Upper lobe of left lung (tissue), 6 donors: ENCODE data around the gene SERPINB1. TPM values are rescaled to one million over a fixed set of nuclear protein-coding genes. Genes with fewer than 3 reads are reported as not detected.
A peak's percentile ranks its signal among the peaks of the same experiment; 100 is the strongest.
"Not testable (repeated sequence)": the region's sequence is repeated elsewhere in the genome, so short reads cannot be mapped to it uniquely, and the experiment has no call there.

ENCODE experiments used
- ATAC-seq, 2 donors: fragments of 200-7000 bp; cut with Tn5 transposase; one replicate each; pipeline ENCODE4 v1.9.1; 2022; ENCODE audit warnings: mild to moderate bottlenecking in 2 of 2, moderate library complexity in 2 of 2; ENCODE audit not compliant: low FRiP score in 2 of 2
- DNase-seq, 2 donors: peaks; one replicate each; pipeline ENCODE4 v3.0.0-alpha.2; 2019 to 2020
- H3K27ac ChIP-seq, 4 donors: fragments of 200-600 bp; sonication (generic); one replicate each; pipeline ENCODE4 v1.5.1; 2016 to 2019
- H3K27me3 ChIP-seq, 4 donors: fragments of 200-600 bp; sonication (generic); one replicate each; pipeline ENCODE4 v1.5.1; 2017 to 2019
- H3K36me3 ChIP-seq, 4 donors: fragments of 200-600 bp; sonication (generic); one replicate each; pipeline ENCODE4 v1.5.1; 2016 to 2019
- H3K4me1 ChIP-seq, 4 donors: fragments of 200-600 bp; sonication (generic); one replicate each; pipeline ENCODE4 v1.5.1; 2018 to 2019
- H3K4me3 ChIP-seq, 4 donors: fragments of 200-600 bp; sonication (generic); one replicate each; pipeline ENCODE4 v1.5.1; 2017 to 2019; ENCODE audit warnings: mild to moderate bottlenecking in 2 of 4, moderate library complexity in 1 of 4
- H3K9me3 ChIP-seq, 4 donors: fragments of 200-600 bp; sonication (generic); one replicate each; pipeline ENCODE4 v1.5.1; 2018 to 2019
- EP300 ChIP-seq, 4 donors: sonication (generic); formaldehyde crosslinking; IDR thresholded peaks; one replicate each; pipeline ENCODE4 v1.5.1; 2017; ENCODE audit warnings: antibody characterized with exemption in 4 of 4, control low read depth in 2 of 4
- POLR2A ChIP-seq, 4 donors: fragments of 450-650 bp; IDR thresholded peaks; one replicate each; pipeline ENCODE4 v1.5.1; 2016 to 2017; ENCODE audit warnings: antibody characterized with exemption in 4 of 4, mild to moderate bottlenecking in 2 of 4
- POLR2AphosphoS5 ChIP-seq, 2 donors: sonication (generic); formaldehyde crosslinking; IDR thresholded peaks; one replicate each; pipeline ENCODE4 v1.5.1; 2017; ENCODE audit warnings: antibody characterized with exemption in 2 of 2
- WGBS, 2 donors: methylation state at CpG; one replicate each; pipeline ENCODE4 v1.1.5; 2017 to 2018; 5-methylcytosine and 5-hydroxymethylcytosine counted together
- total RNA-seq, 6 donors: library from RNA; depleted of rRNA in 4 of 6; stranded (reverse); fragments of >200 nt in 4 of 6; gene quantifications; one replicate each; pipeline versions ENCODE4 v1.1.0 to v1.2.1, GENCODE V29; 2016 to 2021
- TF ChIP-seq, protein P1 (sequence below), 6 experiments: fragments of 450-650 bp in 4 of 6; fragments of 200-600 bp in 2 of 6; sonication (generic) in 2 of 6; IDR thresholded peaks; one replicate each; pipeline ENCODE4 v1.5.1; 2016 to 2019; ENCODE audit warnings: antibody characterized with exemption in 6 of 6
- donor health status: DM: no; HTN: no; CAD: no; lungs with moderate emphysema.
- donor health status: DM: no; HTN: yes; CAD: no; lungs with severe emphysema.

The SERPINB1 gene
- total RNA-seq, 6 donors from 2014 or later: 56.6 to 184 (median 102) TPM

DNA sequence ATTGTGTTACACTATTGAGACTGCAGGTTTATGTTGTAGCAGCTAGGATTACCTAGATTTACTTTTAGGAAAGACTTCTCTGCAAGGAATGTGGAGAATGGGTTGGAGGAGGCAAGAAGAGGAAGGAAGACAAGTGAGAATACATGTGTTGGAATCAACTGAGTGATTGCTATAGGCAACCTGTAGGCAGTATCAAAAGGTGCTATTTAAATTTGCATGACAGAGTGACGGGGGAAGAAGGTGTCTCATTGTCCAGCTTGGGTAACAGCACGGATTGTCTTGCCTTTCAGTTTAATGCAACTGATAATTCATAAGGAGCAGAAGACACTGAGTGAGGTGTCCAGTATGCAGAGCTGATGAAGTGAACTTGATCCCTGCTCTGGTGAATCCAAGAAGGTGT lies 42.0 kb upstream of the SERPINB1 start:
- peaks cover 0 to 7% (median 6%) of the 10 kb centered on the region in 4 donors for H3K4me1 ChIP-seq
- H3K36me3 ChIP-seq: no peaks in the 10 kb centered on the region
- H3K4me3 ChIP-seq: no peak overlapping the region
- TF ChIP-seq, protein P1, sequence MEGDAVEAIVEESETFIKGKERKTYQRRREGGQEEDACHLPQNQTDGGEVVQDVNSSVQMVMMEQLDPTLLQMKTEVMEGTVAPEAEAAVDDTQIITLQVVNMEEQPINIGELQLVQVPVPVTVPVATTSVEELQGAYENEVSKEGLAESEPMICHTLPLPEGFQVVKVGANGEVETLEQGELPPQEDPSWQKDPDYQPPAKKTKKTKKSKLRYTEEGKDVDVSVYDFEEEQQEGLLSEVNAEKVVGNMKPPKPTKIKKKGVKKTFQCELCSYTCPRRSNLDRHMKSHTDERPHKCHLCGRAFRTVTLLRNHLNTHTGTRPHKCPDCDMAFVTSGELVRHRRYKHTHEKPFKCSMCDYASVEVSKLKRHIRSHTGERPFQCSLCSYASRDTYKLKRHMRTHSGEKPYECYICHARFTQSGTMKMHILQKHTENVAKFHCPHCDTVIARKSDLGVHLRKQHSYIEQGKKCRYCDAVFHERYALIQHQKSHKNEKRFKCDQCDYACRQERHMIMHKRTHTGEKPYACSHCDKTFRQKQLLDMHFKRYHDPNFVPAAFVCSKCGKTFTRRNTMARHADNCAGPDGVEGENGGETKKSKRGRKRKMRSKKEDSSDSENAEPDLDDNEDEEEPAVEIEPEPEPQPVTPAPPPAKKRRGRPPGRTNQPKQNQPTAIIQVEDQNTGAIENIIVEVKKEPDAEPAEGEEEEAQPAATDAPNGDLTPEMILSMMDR (IDR thresholded peaks at IDR 0.05): no peak
- TF ChIP-seq POLR2A (IDR thresholded peaks at IDR 0.05) (no peak), POLR2AphosphoS5 (IDR thresholded peaks at IDR 0.05) (no peak), EP300 (IDR thresholded peaks at IDR 0.05) (no peak)
- ATAC-seq (no peak), DNase-seq (no peak)
- H3K27ac ChIP-seq: no peak overlapping the region
- no peaks in the 10 kb centered on the region for H3K27me3 ChIP-seq
- no peaks in the 10 kb centered on the region for H3K9me3 ChIP-seq
- WGBS, 2 donors: 96 to 97% methylated on average over 2 of the region's 2 CpGs

- H3K27me3 ChIP-seq: no peaks in the 10 kb centered on the region
- TF ChIP-seq POLR2A (IDR thresholded peaks at IDR 0.05) (no peak), EP300 (IDR thresholded peaks at IDR 0.05) (no peak), POLR2AphosphoS5 (IDR thresholded peaks at IDR 0.05) (no peak)
- TF ChIP-seq, protein P1 (IDR thresholded peaks at IDR 0.05): no peak
- no peaks in the 10 kb centered on the region for H3K36me3 ChIP-seq
- H3K4me1 ChIP-seq: peaks cover 18 to 26% (median 22%) of the 10 kb centered on the region in 4 donors
- no peak for DNase-seq
- no peak overlapping the region for H3K4me3 ChIP-seq
- ATAC-seq: no peak
- H3K27ac ChIP-seq: no peak overlapping the region
- WGBS, 2 donors: 32 to 37% methylated on average over 4 of the region's 4 CpGs
- H3K9me3 ChIP-seq: no peaks in the 10 kb centered on the region
Measured at GRCh38 chr6:2881423-2881822, 39.8 kb upstream of the SERPINB1 start.

DNA sequence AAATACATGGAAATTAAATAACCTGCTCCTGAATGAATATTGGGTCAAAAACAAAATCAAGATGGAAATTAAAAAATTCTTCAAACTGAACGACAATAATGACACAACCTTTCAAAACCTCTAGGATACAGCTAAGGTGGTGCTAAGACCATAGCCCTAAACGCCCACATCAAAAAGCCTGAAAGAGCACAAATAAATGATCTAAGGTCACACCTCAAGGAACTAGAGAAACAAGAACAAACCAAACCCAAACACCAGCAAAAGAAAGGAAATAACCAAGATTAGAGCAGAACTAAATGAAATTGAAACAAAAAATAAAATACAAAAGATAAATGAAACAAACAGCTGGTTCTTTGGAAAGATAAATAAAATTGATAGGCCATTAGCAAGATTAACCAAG lies 38.5 kb upstream of the SERPINB1 start:
- not testable (repeated sequence) for H3K27ac ChIP-seq, DNase-seq, H3K9me3 ChIP-seq, ATAC-seq, H3K27me3 ChIP-seq, H3K4me3 ChIP-seq, H3K36me3 ChIP-seq
- 54 to 80% methylated on average over 2 of the region's 2 CpGs for WGBS, 2 donors
- H3K4me1 ChIP-seq: peaks cover 21 to 34% (median 28%) of the 10 kb centered on the region in 4 donors

GRCh38 chr6:2877960-2878359 lies 36.3 kb upstream of the SERPINB1 start:
- Histone ChIP-seq H3K27me3 (no peaks in the 10 kb centered on the region), H3K4me3 (no peak overlapping the region), H3K36me3 (no peaks in the 10 kb centered on the region), H3K27ac (peak overlapping the region in 3 of 4 donors; percentile 86 to 93 (median 91)), H3K9me3 (no peaks in the 10 kb centered on the region), H3K4me1 (peaks cover 28 to 44% (median 34%) of the 10 kb centered on the region in 4 donors)
- DNase-seq: no peak
- 48 to 72% methylated on average over 2 of the region's 2 CpGs for WGBS, 2 donors
- no peak for ATAC-seq
- TF ChIP-seq POLR2A (IDR thresholded peaks at IDR 0.05) (no peak), POLR2AphosphoS5 (IDR thresholded peaks at IDR 0.05) (no peak), EP300 (IDR thresholded peaks at IDR 0.05) (no peak)
- TF ChIP-seq, protein P1 (IDR thresholded peaks at IDR 0.05): no peak

- H3K27ac ChIP-seq: peak overlapping the region; percentile 75 to 93 (median 88)
- H3K27me3 ChIP-seq: no peaks in the 10 kb centered on the region
- H3K36me3 ChIP-seq: no peaks in the 10 kb centered on the region
- TF ChIP-seq EP300 (IDR thresholded peaks at IDR 0.05) (no peak), POLR2A (IDR thresholded peaks at IDR 0.05) (no peak), POLR2AphosphoS5 (IDR thresholded peaks at IDR 0.05) (no peak)
- TF ChIP-seq, protein P1 (IDR thresholded peaks at IDR 0.05): no peak
- WGBS, 2 donors: 67 to 72% methylated on average over 11 to 13 of the region's 13 CpGs
- H3K9me3 ChIP-seq: no peaks in the 10 kb centered on the region
- no peak for DNase-seq
- no peak for ATAC-seq
- peaks cover 28 to 44% (median 34%) of the 10 kb centered on the region in 4 donors for H3K4me1 ChIP-seq
- peak overlapping the region in 2 of 4 donors; percentile 64 to 71 for H3K4me3 ChIP-seq
Measured at GRCh38 chr6:2877057-2877882, 35.6 kb upstream of the SERPINB1 start.
